Colon (tissue), 2 donors: ENCODE measurements around the gene SMARCA4.

Source experiments
- FAIRE-seq: peaks from 2 replicates; lab custom pipeline; 2012; peaks lifted over from hg19 to GRCh38; lab: Jason Lieb, UNC
- donor health status: control.
- donor health status: control.

SMARCA4 gene

DNA sequence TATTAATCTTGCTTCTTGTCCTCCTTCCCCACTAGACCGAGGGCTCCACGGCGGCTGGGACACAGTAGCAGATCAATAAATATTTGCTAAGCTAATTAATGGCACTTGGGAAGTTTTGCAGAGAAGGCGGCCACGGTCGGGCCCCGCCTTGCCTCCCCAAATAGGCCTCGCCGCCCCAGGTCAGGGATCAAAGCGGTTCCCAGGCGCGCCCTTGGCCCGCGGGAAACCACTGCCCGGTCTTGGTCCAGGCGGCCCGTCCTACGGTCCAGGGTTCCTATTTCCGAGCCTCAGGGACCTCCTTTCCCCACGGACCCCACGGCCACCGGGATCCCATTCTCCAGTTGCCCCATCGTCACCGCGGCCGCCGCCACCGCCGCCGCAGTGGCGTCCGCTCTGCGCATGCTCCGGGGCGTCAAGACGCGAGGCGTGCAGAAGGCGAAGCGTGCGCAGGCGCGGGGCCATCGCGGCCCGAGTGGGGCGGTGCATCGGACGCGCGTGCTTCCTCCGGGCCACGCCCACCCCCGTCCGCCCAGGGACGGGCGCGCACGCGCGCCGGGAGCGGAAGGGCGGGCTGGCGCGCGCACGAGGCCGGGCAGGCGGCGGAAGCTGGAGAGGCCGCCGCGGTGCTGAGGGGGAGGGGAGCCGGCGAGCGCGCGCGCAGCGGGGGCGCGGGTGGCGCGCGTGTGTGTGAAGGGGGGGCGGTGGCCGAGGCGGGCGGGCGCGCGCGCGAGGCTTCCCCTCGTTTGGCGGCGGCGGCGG lies at the start of gene SMARCA4:
Gene SMARCA4 (plus strand): TSS at position 717 of the 759 bp plus-strand sequence. CDS start 23,122 bp downstream, outside the sequence.
- no peak for FAIRE-seq

DNA sequence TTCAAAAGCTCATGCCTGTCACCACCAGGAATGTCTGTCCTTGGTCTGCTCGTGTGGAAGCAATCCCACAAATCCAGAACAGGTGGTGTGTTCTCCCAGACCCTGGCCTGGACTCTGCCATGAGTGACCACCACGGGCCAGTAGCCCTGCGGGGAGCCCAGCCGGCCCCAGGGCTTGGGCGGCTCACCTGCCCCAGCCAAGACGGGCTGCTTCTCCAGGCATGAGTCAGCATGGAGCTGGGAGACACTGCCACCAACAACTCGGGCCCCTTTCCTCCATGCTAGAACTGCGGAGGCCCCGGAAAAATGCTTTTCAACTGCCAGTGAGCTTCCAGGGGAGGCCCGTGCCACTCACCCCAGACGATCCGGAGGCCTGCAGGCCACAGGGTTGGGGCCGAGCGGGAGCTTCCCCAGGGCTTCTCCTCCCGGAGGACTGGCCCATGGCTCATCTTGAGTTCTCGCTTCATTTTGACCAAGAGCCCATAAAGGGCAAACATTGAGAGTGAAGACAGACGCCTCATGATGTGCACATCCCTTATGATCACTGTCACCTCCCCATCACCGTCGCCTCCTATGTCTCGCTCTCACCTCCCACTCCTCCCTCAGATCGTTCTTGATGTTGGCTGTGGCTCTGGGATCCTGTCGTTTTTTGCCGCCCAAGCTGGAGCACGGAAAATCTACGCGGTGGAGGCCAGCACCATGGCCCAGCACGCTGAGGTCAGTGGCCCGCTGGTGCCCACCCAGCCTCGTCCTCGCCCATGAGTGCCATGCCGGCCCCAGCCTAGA lies 49.1 kb upstream of the SMARCA4 start:
- no peak for FAIRE-seq

DNA sequence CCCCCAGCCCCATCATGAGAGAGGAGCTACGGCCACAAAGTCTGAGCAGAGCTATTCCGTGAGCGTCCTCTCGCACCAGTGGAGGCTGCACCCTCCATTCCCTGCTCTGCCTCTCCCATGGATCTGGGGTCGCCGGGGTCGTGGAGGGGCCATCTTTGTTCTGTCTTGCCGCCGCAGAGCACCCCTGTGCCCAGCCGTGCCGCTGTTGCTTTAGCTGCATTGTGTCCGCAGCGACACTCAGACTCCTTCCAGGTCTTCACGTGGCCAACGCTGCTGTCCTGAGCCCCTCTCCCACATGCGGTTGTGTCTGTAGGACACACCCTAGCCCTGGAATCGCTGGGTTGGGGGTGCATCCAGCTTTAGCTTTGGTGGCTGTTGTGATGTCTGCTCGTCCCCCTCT lies 48.2 kb upstream of the SMARCA4 start:
- FAIRE-seq = no peak

DNA sequence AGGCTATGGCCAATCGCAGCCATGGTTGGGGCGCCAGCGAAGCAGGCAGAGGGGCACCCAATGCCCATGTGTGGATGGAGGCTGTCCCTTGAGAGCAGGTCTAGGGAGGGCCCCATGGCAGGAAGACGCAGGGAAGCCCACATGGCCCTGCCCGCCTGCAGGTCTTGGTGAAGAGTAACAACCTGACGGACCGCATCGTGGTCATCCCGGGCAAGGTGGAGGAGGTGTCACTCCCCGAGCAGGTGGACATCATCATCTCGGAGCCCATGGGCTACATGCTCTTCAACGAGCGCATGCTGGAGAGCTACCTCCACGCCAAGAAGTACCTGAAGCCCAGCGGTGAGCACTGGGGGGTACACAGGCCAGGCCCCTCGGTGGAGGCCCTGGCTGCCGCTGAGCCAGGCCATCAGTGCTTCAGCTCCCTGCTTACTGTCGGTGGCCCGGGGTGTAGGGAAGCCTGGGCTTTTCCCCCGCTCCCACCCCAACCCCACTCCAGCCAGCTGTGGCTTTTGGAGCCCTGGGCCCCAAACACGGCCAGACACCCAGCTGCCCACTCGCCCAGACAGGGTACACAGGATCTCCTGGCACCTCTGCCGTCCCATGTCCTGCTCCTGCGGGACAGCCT lies 47.0 kb upstream of the SMARCA4 start:
- no peak for FAIRE-seq

DNA sequence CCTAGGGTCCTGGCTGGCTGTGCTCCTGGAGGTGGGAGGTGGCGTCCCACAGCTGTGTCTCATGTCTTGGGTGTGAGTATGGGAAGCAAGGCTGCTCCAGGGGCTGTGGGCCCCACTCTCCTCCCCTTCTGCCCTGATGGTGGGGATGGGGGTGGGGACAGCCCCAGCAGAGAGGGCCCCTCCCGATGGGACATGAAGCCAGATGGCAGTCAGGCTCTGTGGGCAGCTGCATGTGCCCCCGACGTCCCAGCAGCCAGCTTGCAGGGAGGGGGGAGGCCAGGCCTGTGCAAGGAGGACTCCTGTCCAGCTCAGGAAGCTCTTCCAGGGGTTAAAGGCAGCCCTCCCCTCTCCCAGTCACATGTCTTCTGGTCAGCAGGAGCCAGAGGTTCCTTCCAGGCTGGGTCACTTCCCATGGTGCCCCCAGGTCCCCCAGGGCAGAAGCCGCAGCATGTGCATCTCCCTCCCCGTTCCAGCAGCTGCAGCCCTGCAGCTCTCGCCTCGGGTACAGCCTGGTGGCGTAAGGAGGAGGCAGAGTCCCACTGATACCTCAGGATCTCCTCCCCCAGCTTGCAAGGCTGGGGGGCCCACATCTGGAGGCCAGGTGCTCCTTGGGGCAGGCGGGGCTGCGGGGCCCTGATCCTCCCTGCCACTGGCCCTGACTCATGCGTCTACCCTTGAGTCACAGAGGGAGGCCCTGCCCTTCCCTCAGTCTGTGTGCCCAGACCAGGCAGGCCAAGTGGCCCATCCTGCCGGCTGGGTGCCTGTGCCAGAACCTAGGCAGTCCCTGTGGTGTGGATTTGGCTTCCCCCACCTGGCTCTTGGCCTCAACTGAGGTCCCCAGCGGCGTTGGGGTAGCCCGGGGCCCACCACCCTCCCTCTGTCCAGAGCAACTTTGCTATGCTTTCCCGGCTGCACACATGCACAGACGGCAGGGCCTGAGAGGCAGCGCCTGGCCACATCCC lies 45.4 kb upstream of the SMARCA4 start:
- FAIRE-seq = no peak

DNA sequence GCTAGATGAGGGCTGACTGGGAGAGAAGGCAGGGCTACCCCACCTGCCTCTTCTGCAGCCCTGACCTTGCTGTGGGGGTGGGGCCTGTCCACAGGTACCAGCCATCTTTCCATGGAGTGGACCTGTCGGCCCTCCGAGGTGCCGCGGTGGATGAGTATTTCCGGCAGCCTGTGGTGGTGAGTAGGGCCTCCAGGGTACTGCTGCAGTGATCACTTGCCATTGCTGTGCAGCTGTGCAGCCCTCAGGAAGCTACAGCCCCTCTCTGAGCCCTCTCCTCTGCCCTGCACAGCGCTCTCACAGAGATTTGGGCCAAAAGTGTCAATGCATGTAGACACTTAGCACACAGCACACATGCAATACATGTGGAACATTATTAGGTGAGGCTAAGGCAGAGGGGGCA lies 44.2 kb upstream of the SMARCA4 start:
- FAIRE-seq = no peak

DNA sequence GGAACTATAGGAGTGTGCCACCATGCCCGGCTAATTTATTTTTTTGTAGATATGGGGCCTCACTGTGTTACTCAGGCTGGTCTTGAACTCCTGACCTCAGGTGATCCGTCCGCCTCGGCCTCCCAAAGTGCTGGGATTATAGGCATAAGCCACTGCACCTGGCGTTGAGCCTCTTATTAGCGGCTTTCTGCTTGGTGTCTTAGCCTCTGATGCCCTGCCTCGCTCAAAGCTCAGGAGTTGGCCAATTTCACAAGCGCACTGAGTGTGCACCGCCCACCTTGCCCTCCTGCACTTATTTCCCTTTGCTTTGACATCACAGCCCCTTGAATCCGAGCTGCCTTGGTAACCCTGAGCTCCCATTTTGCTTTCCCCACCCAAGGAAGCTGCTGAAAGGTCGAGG lies 42.5 kb upstream of the SMARCA4 start:
- no peak for FAIRE-seq

DNA sequence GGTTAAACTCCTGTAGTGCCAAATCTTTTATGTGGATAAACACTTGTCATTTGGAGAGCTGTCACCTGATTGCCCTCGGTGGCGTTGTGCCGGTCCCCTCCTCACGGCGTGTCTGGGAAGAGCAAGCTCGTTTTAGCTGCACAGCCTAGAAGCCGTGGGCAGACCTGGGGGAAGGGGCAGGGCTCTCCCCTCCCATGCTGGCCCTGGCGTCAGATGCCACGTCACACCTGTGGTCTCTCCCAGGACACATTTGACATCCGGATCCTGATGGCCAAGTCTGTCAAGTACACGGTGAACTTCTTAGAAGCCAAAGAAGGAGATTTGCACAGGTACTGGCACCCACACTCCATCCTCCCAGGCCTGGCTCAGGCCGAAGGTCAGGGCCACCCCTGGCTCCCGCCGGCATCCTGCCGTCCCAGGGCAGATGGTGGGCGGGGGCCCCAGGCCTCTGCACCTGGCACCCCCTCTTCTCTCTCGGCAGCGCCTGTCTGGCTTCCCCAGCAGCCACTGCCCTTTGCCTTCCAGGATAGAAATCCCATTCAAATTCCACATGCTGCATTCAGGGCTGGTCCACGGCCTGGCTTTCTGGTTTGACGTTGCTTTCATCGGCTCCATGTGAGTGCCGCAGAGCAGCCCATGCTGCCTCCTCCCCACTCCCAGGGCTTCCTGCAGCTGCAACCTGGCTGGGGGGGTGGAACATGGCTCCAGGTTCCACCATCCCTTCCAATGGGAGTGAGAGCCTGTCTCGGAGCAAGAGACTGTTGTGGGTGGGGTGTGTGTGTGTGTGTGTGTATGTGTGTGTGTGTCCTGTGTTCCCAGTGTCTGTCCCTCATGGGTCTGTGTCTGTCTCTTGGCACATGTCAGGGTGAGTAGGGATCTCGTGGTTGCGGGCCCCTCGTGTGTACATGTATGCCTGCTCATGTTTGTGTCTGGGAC lies 41.2 kb upstream of the SMARCA4 start:
- FAIRE-seq = no peak

DNA sequence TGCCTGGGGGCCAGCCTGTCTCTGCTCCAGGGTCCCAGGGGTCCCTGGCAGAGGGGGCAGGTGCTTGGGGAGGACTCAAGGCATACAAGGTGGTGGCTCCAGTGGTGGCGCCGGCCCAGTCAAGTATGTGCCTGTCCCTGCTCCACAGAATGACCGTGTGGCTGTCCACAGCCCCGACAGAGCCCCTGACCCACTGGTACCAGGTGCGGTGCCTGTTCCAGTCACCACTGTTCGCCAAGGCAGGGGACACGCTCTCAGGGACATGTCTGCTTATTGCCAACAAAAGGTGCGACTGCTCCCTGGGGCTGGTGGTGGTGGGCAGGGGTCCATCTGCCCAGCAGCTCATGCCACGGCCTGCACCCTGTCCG lies 40.6 kb upstream of the SMARCA4 start:
- no peak for FAIRE-seq

DNA sequence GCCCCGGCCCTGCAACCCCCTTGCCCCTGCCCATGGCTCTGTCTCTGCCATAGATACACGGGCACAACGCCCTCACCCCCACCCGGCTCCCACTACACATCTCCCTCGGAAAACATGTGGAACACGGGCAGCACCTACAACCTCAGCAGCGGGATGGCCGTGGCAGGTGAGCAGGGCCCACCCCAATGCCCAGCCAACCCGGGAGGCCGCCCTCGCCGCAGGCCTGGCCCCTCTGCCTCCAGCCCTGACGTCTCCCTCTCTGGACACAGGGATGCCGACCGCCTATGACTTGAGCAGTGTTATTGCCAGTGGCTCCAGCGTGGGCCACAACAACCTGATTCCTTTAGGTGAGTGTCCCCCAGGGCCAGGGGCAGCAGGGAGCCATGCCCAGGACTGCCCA lies 40.0 kb upstream of the SMARCA4 start:
- FAIRE-seq = no peak

DNA sequence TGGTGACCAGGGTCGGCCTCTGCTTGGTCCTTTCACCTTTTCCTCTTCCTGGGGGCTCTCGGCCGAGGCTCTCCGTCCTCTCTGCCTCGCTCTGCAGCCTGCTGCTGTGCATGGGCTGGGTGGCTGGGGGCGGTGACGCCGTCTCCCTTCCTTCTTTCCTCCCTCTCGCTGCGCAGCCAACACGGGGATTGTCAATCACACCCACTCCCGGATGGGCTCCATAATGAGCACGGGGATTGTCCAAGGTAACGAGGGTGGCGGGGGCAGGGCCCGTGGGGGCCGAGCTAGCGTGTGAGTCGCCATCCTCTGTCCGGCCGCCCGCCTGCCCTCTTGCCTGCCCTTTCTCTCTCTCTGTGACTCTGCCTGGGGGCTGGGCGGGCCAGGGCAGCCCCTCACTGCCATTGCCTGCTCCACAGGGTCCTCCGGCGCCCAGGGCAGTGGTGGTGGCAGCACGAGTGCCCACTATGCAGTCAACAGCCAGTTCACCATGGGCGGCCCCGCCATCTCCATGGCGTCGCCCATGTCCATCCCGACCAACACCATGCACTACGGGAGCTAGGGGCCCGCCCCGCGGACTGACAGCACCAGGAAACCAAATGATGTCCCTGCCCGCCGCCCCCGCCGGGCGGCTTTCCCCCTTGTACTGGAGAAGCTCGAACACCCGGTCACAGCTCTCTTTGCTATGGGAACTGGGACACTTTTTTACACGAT lies 39.5 kb upstream of the SMARCA4 start:
- FAIRE-seq = no peak

DNA sequence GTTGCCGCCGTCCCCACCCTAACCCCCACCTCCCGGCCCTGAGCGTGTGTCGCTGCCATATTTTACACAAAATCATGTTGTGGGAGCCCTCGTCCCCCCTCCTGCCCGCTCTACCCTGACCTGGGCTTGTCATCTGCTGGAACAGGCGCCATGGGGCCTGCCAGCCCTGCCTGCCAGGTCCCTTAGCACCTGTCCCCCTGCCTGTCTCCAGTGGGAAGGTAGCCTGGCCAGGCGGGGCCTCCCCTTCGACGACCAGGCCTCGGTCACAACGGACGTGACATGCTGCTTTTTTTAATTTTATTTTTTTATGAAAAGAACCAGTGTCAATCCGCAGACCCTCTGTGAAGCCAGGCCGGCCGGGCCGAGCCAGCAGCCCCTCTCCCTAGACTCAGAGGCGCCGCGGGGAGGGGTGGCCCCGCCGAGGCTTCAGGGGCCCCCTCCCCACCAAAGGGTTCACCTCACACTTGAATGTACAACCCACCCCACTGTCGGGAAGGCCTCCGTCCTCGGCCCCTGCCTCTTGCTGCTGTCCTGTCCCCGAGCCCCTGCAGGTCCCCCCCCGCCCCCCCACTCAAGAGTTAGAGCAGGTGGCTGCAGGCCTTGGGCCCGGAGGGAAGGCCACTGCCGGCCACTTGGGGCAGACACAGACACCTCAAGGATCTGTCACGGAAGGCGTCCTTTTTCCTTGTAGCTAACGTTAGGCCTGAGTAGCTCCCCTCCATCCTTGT lies 38.8 kb upstream of the SMARCA4 start:
- FAIRE-seq = no peak

DNA sequence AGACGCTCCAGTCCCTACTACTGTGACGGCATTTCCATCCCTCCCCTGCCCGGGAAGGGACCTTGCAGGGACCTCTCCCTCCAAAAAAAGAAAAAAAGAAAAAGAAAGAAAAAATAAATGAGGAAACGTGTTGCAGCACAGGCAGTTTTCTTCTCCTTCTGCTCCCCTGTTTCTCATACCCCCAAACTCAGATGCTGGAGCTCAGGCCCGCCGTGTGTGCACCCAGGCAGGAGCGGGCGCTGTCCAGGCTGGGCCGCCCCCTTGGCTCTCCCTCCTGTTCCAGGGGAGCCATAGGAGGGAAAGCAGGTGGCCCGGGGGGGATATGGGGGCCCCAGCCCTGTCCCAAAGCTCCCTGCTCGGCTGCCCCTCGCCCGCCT lies 38.2 kb upstream of the SMARCA4 start:
- FAIRE-seq = no peak

DNA sequence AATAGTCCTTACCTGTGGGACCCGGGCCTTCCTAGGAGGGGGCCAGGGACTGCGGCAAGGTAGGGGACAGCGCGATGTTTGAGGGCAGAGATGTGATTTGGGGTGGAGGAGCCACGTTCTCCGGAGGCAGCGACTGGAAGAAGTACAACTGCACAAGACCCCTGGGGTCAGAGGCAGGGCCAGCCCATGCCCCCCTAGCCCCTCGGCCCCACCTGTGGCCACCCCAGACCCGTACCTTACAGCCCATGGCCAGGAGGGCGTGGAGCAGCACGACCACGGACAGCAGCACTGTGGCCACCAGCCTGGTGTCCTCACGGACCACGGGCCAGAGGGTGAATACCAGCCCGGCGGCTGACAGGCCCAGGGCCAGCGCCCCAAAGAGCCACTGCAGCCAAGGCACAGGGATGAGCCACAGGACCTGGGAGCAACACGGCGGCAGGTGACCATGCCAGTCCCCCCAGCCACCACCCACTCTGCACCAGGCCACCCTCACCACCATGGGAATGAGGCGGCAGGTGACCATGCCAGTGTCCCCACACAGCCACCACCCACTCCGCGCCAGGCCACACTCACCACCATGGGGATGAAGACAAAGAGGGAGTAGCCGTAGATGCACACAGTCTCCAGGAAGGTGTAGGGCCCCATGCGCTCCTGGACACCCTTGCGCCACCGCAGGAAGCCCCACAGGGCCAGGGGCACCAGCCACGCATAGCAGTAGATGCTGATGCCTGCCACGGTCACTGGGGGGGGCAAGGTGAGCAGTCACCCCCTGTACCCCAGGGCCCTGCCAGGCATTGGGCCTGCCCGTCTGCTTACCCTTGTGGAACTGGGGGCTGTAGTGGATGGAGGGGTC lies 37.3 kb upstream of the SMARCA4 start:
- no peak for FAIRE-seq

DNA sequence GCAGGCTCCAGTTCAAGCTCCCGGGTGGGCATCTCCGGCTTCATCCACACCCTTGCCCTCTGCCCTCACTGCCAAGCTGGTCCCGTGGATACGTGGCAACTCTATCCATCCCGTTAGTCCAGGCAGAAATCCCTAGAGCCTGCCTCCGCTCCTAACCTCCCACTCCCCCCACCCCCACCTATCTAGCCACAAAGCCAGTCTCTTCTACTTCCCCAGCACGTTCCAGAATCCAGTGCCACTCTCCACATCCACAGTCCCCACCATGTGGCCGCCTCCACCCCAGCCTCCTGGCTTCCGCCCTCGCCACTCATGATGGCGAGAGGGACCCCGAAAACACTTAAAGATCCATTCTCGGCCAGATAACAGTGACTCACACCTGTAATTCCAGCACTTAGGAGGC lies 36.2 kb upstream of the SMARCA4 start:
- FAIRE-seq = no peak

DNA sequence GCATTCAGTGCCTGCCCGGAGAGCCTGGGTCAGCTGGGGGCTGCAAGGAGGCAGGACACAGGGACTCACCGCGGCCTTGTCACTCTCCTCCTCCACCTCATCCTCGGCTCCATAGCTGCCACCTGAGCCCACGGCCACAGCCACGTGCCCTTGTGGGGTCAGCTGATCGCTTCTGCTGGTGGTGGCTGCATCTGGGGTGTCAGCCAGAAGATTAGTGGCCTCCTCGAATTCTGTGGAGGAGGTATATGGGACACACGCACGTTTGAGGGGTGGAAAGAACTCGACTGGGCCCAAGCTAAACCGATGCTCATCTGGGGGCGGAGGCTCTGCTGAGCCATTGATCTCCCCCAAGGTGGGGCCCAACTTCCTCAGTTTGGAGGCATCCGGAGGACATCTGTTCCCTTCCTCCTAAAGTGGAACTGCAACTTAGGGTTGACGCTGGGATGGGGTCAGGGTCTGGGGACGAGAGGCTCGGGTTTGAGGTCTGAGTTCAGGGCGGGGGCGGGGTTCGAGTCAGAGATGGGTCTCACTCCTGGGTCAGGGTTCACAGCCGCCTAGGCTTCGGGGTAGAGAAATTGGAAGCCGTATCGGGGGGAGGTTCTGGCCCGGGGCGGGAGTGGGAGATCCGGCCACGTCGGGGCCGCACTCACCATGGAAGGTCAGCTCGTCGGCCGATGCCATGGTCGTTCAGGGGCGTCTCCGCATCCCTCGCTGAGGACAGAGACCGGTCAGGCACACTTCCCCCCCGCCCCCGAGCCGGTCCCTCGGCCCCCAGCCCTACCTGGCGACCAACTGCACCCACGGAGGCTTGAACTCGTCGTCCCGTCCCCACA lies 32.9 kb upstream of the SMARCA4 start:
- FAIRE-seq = no peak

DNA sequence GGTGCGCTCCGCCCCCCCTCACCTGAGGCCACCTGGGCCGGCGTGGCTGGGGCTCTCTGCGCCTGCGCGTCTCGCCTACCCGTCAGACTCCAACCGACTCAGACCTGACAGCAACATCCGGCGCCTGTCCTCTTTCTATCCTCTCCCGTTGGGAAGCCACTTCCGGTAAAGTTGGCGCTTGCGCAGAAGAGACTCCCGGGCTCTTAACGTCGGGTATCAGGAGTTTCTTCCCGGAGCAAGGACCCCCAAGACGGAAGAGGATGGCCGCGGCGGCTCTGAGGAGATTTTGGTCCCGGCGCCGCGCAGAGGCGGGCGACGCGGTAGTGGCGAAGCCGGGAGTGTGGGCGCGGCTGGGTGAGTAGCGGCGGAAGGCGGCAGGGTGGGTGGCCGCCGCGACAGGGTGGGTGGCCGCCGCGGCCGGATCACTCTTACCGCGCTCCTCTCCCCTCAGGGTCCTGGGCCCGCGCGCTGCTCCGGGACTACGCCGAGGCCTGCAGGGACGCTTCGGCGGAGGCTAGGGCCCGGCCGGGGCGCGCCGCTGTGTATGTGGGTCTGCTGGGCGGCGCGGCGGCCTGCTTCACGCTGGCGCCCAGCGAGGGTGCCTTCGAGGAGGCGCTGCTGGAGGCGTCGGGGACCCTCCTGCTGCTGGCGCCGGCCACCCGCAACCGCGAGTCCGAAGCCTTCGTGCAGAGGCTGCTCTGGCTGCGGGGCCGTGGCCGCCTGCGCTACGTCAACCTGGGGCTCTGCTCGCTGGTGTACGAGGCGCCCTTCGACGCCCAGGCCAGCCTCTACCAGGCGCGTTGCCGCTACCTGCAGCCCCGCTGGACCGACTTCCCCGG lies 32.0 kb upstream of the SMARCA4 start, which contains the start of the genes TIMM29 and YIPF2:
Gene TIMM29 (plus strand): TSS at position 249 of the 839 bp plus-strand sequence. CDS start 12 bp downstream, at position 261.
Gene YIPF2 (minus strand): TSS at position 77 of the 839 bp plus-strand sequence. CDS start 229 bp downstream, outside the sequence.
- FAIRE-seq = no peak
